Ammon's horn (tissue), 1 donor: ENCODE results near the gene APOBEC3B.
"Not testable (repeated sequence)": the region's sequence is repeated elsewhere in the genome, so short reads cannot be mapped to it uniquely, and the experiment has no call there.

ENCODE experiments used
- DNase-seq: peaks from one replicate; pipeline ENCODE4 v3.0.0-alpha.2; 2016; ENCODE audit warnings: low spot score

Gene APOBEC3B

GRCh38 chr22:38981992-38982927 is at the start of gene APOBEC3B:
Gene APOBEC3B, plus strand, starts transcription at chr22:38982347. Its CDS starts 107 bp downstream, at chr22:38982454.
- DNase-seq, result peak; percentile 84

- DNase-seq, result no peak
Measured at GRCh38 chr22:38935023-38935422, 47.1 kb upstream of the APOBEC3B start.

GRCh38 chr22:38935616-38936015 is 46.5 kb upstream of the APOBEC3B start:
- DNase-seq, result no peak

DNA sequence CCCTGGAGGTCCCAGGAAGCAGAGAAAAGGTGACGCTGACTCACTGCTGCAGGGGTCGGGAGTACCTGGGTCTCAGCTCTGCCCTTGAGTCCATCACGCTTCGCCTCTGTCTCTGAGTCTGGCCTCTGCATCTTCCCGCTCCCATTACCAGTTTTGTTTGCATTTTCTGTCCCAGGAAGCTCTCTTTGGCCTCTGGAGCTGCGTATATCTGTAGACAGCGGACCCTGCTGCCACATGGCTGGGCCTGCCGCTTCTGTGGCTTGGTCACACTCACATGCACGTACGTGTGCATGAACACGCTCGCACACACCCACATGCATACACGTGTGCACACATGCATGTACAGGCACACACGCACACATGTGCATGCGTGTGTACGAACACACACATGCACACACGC is 45.6 kb upstream of the APOBEC3B start:
- DNase-seq, result no peak

DNA sequence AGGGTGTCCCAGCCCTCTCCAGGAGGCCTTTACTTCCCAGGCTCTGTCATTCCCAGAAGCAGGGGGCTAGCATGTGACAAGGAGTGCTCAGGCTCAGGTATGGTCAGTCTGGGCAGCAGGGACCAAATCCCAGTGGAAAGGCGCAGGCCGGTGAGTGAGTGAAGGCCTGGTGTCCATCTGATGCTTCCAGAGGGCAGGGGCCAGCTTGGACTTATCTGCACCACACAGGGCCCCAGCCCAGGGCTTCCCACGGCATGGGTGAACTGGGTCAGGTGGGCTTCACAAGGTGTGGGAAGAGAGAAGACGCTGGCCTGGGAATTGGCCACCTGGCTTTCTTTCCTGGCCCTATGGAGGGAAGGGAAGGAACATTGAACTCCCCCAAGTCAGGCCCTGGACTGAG is 45.1 kb upstream of the APOBEC3B start:
- DNase-seq, result no peak

- DNase-seq, result no peak
Measured at GRCh38 chr22:38937541-38937940, 44.6 kb upstream of the APOBEC3B start.

GRCh38 chr22:38938221-38938620 is 43.9 kb upstream of the APOBEC3B start:
- no peak for DNase-seq

DNA sequence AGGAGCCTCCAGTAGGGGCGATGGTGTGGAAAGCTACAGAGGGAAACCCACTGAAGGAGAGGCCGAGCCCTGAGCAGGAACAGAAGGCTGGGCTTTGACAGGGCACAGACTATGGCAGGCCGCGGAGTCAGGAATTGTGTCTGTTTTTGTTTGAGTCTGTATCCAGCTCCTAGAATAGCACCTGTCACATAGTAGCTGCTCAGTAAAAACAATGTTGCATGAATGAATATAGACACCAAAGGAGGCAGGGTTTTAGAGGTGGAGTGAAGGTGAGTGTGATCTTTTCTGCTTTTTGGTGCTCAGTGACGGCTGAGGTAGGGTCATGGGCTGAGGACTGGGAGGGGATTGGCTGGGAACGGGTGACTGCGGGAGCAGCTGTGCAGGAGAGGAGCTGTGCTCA is 43.2 kb upstream of the APOBEC3B start:
- DNase-seq, result no peak

DNA sequence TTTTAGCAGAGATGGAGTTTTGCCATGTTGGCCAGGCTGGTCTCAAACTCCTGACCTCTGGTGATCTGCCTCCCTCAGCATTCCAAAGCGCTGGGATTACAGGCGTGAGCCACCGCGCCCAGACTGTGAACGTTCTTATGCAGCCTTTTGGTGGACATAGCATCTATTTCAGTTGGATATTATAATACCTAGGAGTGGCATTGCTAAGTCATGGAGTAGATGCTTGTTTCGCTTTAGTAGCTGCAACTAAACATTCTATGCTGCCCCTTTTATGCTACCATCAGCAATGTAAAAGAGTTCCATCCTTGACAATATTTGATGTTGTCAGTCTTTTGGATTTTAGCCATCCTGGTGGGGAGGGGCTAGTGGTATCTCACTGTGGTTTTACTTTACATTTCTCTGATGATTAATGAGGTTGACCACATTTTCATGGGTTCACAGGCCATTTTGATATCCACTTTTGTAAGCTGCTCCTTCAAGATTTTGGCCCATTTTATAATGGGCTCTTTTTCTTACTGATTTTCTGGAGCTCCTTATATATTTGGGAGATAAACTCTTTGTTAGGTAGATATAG is 41.2 kb upstream of the APOBEC3B start:
- DNase-seq, result no peak

GRCh38 chr22:38941488-38941987 is 40.6 kb upstream of the APOBEC3B start:
- peak; percentile 45 for DNase-seq

- no peak for DNase-seq
Measured at GRCh38 chr22:38942702-38943101, 39.4 kb upstream of the APOBEC3B start.

DNA sequence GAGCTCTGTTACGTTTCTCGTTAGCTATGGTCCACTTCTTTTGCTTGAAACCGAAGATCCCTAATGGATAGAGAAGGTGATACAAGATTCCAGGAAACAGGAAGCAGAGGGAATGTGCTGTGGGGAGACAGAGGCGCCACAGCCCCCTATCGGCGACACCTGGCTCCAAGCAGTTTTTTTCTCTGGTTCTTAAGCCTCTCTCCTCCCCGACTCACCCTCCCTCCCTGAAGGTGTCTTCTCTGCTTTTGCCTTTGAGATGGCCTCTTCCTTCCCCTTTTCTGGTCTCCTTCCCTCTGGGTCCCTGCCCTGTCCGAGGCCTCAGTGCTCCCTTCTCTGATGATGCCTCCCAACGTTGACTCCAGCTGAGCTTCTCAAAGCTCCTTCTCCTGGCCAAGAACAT is 38.9 kb upstream of the APOBEC3B start:
- peak; percentile 31 for DNase-seq

DNA sequence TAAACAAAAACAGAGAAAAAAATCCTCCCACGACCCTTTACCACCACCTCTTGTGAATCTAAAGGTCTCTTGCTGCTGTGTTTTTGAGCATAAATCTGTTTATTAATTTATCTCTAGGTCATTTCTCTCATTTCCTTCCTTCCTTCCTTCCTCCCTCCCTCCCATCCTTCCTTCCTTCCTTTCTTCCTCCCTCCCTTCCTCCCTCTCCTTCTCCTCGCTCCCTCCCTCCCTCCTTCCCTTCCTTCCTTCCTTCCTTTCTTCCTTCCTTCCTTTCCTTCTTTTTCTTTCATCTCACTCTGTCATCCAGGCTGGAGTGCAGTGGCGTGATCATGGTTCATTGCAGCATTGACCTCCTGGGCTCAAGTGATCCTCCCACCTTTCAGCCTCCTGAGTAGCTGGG is 38.3 kb upstream of the APOBEC3B start:
- no peak for DNase-seq

GRCh38 chr22:38944653-38945052 is 37.5 kb upstream of the APOBEC3B start:
- DNase-seq, result no peak

- not testable (repeated sequence) for DNase-seq
Measured at GRCh38 chr22:38945706-38946338, 36.3 kb upstream of the APOBEC3B start.

DNA sequence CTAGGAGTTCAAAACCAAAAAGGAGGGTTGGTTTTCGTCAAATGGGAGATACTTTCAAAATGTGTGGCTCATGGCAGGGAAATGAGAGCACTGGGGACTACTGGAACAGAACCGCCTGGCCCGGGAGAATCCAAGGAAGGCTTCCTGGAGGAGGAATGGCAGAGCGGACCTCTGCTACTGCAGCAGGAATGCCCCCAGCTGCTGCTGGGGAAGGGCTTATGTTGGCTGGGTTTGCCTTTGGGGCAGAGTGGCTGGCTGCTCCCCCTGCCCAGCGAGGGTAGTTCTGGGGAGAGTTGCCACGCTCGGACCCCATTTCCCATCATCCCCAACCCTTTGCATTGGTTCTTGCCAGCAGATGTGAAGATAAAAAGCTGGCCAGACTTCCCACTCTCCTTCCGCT is 35.4 kb upstream of the APOBEC3B start:
- DNase-seq, result no peak

DNA sequence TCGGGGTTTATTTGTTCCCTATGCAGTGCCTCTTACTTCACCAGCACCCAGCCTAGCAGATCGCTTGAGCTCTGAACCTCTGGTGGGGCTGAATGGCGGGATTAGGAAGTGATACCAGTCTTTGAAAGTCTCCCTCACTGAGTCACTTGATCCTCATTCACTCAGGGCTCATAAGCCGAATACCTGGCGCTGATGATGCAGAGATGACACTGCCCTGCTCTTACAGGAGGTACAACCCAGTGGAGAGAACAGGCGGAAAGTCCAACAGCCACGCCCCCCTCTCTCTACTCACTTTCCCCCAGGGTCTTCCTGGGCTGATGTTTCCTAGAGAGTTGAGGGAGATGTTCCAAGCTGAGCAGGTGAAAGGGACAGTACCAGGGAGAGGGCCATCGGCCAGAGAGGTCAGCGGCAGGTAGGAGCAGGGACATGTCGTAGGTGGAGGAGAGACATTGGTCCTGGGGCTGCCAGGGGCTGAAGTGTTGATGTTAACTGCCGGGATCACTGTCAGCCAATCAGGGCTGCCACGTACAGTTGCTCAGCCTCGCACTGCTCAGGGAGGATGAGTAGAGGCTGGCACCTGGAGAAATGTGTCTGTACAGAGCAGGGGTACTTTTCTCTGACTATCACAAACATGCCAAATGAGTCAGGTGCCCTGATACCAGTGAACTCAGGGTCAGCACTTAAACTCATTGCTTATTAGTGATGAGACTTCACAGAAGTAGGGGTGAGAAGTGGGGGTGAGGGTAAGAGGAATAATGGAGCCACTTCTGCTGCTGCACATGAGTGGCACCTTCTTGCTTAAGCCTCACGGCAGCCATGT is 34.6 kb upstream of the APOBEC3B start:
- DNase-seq, result peak; percentile 31

DNA sequence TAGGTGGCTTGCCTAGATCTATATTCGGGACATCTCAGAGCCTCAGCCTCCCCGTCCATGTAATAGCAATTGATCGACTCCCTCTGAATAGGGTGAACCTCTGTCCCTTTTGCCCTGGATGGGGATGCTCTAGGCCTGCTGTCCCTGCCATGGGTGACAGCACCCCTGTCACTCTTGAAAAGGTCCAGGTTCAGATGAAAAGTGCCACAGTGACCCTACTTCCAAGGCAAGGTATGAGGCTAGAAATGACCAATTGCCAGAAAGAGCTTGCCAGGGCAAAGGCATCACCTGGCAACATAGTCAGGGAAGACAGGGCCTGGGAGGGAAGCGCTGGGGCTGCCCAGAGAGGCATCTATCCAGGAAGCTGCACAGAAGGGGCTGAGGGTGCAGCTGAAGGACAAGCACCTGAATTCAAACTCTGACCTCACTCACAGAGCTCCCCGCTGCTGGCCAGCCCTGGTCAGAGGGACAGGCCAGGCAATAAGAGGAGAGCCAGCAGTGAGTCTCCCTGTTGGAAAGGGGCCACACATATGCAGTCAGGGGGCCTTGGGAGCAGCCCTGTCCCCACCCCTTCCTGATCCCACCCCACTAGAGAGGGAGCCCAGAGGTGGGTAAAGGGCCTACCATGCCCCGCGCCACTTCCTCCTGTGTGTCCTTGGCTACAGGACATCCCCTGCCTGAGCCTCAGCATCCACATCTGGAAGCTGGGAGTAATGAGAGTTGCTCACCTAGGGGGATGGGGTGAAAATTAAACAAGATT is 33.8 kb upstream of the APOBEC3B start:
- no peak for DNase-seq

GRCh38 chr22:38949889-38950405 is 32.2 kb upstream of the APOBEC3B start:
- DNase-seq, result no peak

DNA sequence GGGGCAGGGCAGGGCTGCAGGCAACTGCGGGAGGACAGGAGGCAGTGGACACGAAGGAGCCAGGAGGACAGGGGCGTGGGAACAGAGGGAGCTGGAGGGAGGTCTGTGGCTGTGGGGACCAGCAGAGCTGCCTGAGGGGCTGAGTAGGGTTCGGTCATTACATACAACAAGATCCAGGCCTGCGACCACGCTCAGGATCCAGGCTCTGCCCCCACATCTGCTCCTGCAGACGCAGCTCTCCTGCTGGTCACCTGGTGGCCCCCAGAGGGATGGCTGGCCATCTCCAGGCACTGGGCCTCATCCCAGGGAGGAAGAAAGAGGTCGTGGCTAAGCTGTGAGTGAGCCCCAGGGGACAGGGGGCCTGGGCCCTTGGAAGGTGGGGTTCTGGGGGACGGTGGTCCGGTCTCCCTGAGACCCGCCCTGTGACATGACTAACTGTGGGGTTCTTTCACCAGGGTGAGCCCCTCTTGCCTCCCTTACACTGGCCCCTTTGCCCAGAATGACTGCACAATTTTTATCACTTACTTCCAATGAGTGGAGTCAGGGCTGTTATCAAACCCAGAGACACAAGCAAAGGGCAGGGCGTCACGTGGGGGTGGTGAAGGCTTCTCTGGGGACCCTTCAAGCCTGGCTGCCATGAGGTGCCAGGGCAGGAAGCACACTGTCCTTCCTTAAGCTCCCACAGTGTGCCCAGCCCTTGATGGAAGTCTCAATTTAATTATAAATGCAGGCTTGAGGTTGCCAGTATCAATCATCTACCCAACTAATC is 31.4 kb upstream of the APOBEC3B start:
- DNase-seq, result no peak
